IgD-negative memory B cell (primary cell): ENCODE measurements around the gene PTCD2. TPM values are rescaled to one million over a fixed set of nuclear protein-coding genes. Genes with fewer than 3 reads are reported as not detected.

Source experiments
- polyA plus RNA-seq: library from polyadenylated mRNA; unstranded; fragments of 300-500 nt; fragmentation: Illumina TruSeq; gene quantifications from one replicate; pipeline ENCODE4 v1.2.3, GENCODE V29; 2021

The PTCD2 gene
- polyA plus RNA-seq, 1 donor from 2014 or later, result 2.4 TPM

Other genes starting within 250 kb of the PTCD2 start
- 0.10 TPM for gene MAP1B, start 212.9 kb upstream of the PTCD2 start, polyA plus RNA-seq
- gene MRPS27, start 133 bp upstream of the PTCD2 start, polyA plus RNA-seq, result 35.5 TPM
- gene ZNF366, start 187.0 kb downstream of the PTCD2 start, polyA plus RNA-seq, result not detected